ENCODE measurements around the gene AGBL4.

DNA sequence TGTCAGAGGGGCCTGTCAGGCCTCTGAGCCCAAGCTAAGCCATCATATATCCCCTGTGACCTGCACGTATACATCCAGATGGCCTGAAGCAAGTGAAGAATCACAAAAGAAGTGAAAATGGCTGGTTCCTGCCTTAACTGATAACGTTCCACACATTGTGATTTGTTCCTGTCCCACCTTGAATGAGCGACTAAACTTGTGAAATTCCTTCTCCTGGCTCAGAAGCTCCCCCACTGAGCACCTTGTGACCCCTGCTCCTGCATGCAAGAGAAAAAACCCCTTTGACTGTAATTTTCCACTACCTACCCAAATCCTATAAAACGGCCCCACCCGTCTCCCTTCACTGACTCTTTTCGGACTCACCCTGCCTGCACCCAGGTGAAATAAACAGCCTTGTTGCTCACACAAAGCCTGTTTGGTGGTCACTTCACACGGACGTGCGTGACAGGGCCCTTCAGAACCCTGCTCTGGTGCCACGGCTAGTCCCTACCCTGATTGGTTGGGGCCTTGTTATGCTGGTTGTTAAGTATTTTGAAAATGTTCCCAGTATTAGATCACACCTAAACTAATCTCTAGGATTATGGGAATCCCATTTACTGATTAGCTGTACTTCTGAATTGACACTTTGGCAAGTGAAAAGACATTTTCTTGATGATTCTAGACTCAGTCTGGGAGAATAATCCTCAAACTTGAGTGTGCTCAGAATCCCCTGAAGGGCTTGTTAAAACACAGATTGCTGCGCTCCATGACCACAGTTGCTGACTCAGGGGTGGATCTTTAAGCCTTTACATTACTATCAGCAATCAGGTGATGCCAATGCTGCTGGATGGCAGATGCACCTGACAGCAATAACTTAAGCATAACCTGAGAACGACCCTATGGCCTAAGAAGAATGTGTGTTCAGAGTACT, 1523.0 kb downstream of the AGBL4 start:
- TF ChIP-seq, protein P1, sequence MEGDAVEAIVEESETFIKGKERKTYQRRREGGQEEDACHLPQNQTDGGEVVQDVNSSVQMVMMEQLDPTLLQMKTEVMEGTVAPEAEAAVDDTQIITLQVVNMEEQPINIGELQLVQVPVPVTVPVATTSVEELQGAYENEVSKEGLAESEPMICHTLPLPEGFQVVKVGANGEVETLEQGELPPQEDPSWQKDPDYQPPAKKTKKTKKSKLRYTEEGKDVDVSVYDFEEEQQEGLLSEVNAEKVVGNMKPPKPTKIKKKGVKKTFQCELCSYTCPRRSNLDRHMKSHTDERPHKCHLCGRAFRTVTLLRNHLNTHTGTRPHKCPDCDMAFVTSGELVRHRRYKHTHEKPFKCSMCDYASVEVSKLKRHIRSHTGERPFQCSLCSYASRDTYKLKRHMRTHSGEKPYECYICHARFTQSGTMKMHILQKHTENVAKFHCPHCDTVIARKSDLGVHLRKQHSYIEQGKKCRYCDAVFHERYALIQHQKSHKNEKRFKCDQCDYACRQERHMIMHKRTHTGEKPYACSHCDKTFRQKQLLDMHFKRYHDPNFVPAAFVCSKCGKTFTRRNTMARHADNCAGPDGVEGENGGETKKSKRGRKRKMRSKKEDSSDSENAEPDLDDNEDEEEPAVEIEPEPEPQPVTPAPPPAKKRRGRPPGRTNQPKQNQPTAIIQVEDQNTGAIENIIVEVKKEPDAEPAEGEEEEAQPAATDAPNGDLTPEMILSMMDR (IDR thresholded peaks at IDR 0.05; ENCODE audit: borderline replicate concordance, extremely low read depth, low read length, poor library complexity, severe bottlenecking): no peak
- no peak for TF ChIP-seq EZH2 (IDR thresholded peaks at IDR 0.05; ENCODE audit: borderline replicate concordance, low read depth, low read length, severe bottlenecking)
